ENCODE data around the gene ITPR1.

DNA sequence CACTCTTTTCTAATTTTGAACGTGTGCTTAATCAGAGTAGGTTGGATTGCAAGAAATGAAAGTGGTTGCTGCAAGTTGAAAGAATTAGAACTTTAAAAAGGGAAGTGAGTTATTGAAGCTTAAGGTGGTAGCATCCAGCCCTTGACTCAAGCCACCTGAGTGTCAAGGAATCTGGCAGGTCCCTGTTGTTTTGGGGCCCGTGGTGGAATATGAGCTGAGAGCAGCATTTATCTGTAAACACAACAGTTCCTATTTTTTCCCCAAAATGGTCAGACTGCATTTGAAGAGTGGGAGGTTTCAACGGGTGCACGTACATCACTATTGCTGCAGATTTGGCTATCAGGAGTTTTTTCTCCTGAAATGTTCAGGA lies 1.7 kb downstream of the ITPR1 start:
- TF ChIP-seq, protein P1, sequence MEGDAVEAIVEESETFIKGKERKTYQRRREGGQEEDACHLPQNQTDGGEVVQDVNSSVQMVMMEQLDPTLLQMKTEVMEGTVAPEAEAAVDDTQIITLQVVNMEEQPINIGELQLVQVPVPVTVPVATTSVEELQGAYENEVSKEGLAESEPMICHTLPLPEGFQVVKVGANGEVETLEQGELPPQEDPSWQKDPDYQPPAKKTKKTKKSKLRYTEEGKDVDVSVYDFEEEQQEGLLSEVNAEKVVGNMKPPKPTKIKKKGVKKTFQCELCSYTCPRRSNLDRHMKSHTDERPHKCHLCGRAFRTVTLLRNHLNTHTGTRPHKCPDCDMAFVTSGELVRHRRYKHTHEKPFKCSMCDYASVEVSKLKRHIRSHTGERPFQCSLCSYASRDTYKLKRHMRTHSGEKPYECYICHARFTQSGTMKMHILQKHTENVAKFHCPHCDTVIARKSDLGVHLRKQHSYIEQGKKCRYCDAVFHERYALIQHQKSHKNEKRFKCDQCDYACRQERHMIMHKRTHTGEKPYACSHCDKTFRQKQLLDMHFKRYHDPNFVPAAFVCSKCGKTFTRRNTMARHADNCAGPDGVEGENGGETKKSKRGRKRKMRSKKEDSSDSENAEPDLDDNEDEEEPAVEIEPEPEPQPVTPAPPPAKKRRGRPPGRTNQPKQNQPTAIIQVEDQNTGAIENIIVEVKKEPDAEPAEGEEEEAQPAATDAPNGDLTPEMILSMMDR (conservative IDR thresholded peaks at IDR 0.05), result no peak
- no peak for TF ChIP-seq EZH2 (IDR thresholded peaks at IDR 0.05; ENCODE audit: low read depth)

Measured in PC-9 (cell line).